GM19023 (cell line): ENCODE results near the gene MAP1LC3B2.

Experiments
- ATAC-seq: cut with Tn5 transposase; IDR thresholded peaks from one replicate; pipeline ENCODE4 v1.9.1; 2021; ENCODE audit warnings: mild to moderate bottlenecking, moderate library complexity; ENCODE audit not compliant: unreplicated experiment

Gene MAP1LC3B2

DNA sequence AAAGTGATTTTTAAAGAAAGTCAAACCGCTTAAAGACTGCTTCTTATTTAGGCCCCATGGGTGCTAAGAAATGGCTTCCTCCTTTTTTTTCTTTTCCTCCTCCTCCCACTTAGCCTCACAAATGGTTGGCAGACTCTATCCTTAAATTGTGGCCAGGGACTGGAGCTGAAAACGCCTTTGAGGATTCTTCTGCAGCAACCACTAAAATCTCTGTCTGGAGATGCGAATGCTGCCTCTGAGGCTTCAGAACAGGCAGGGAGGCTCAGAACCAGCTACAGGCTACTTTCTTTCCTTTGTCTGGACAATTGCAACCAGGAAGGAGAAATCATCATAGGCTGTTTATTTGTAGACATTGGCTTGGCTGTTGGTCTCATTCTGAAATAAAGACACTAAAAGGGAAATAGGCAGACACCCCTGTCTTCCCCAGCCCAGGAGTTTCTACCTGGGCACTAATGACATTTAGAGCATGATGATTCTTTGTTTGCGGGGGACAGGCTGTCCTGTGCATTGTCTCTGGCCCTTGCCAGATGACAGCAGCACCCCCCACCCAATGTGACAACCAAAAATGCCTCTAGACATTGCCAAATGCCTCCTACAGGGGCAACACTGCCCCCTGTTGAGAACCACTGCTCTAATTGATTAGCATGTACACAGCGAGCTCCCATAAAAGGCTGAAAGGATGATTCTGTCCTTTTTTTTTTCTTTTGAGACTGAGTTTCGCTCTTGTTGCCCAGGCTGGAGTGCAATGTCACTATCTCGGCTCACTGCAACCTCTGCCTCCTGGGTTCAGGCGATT, 50.3 kb downstream of the MAP1LC3B2 start:
- ATAC-seq: no peak

- no peak for ATAC-seq
Measured at GRCh38 chr12:116610971-116611541, 51.9 kb downstream of the MAP1LC3B2 start.

- no peak for ATAC-seq
Measured at GRCh38 chr12:116612436-116612835, 53.3 kb downstream of the MAP1LC3B2 start.

GRCh38 chr12:116613256-116613655, 54.1 kb downstream of the MAP1LC3B2 start:
- ATAC-seq: no peak

GRCh38 chr12:116614194-116614915, 55.2 kb downstream of the MAP1LC3B2 start:
- no peak for ATAC-seq

- no peak for ATAC-seq
Measured at GRCh38 chr12:116615141-116615861, 56.1 kb downstream of the MAP1LC3B2 start.

- ATAC-seq: no peak
Measured at GRCh38 chr12:116616536-116617248, 57.5 kb downstream of the MAP1LC3B2 start.

DNA sequence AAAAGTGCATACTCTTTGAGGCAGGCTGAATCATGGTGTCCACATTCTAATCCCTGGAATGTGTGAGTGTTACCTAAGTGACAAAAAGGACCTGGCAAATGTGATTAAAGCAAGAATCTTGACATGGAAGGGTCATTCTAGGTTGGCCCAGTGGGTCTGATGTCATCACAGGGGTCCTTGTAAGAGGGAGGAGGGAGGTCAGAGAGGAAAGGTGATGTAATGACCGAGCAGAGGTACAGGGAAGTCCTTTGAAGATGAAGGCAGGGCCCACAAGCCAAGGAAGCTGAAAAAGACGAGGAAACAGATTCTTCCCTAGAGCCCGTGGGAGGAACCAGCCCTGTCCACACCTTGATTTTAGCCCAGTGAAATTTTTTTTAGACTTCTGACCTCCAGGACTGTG, 60.1 kb downstream of the MAP1LC3B2 start:
- ATAC-seq: no peak

- ATAC-seq: no peak
Measured at GRCh38 chr12:116620124-116620491, 60.9 kb downstream of the MAP1LC3B2 start.

DNA sequence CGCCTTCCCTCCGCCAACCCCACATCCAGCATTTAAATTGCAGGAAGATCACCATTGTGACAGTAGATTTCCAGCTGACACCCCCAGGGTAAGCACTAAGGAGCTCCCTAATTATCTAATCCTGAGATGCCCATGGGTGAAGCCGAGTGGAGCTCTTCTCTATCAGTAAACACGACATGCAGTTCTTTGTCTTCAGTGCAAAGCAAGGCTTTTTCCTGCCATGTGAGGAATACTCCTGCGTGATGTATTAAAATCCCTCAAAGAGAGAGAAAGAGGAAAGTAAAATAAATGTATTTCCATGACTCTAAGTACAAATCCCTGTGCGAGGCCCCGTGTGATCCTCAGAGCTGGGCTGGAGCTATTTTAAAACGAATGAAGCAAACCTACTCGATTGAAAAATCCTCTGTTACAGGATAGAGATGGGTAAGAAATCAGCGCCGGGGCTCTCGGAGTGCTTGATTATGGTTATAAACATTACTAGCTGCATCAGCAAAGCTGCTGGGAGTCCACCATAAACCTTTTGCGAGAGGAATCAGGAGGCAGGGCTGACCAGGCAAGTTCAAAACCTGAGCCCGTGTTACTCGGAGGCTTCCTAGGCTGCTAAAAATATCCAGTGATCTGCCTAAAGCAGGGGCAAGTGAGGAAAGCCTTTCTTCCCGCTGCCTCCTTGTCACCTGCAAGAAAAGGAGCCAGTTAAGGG, 61.5 kb downstream of the MAP1LC3B2 start:
- no peak for ATAC-seq

GRCh38 chr12:116621194-116621593, 62.0 kb downstream of the MAP1LC3B2 start:
- ATAC-seq: no peak

- no peak for ATAC-seq
Measured at GRCh38 chr12:116624516-116624915, 65.3 kb downstream of the MAP1LC3B2 start.

GRCh38 chr12:116626153-116626552, 67.0 kb downstream of the MAP1LC3B2 start:
- ATAC-seq: no peak
